ENCODE results near the gene PLEKHA5.

PLEKHA5 gene

GRCh38 chr12:19234981-19235871 is 105.7 kb downstream of the PLEKHA5 start:
- no peak for DNase-seq

- no peak for DNase-seq
Observed at GRCh38 chr12:19236656-19237055, 107.1 kb downstream of the PLEKHA5 start.

GRCh38 chr12:19238540-19238939 is 109.0 kb downstream of the PLEKHA5 start:
- no peak for DNase-seq

GRCh38 chr12:19239102-19239501 is 109.6 kb downstream of the PLEKHA5 start:
- no peak for DNase-seq

- no peak for DNase-seq
Observed at GRCh38 chr12:19239616-19240234, 110.2 kb downstream of the PLEKHA5 start.

- no peak for DNase-seq
Observed at GRCh38 chr12:19242581-19242980, 113.0 kb downstream of the PLEKHA5 start.

- no peak for DNase-seq
Observed at GRCh38 chr12:19243551-19243950, 114.0 kb downstream of the PLEKHA5 start.

GRCh38 chr12:19244312-19244711 is 114.8 kb downstream of the PLEKHA5 start:
- no peak for DNase-seq

GRCh38 chr12:19245106-19245505 is 115.6 kb downstream of the PLEKHA5 start:
- DNase-seq = no peak

GRCh38 chr12:19245666-19246065 is 116.1 kb downstream of the PLEKHA5 start:
- DNase-seq = no peak

GRCh38 chr12:19246933-19247332 is 117.4 kb downstream of the PLEKHA5 start:
- DNase-seq = no peak

- DNase-seq = no peak
Observed at GRCh38 chr12:19248929-19249602, 119.5 kb downstream of the PLEKHA5 start.

GRCh38 chr12:19251481-19252132 is 122.1 kb downstream of the PLEKHA5 start:
- DNase-seq = no peak

GRCh38 chr12:19260135-19260534 is 130.6 kb downstream of the PLEKHA5 start:
- DNase-seq = no peak

- DNase-seq = no peak
Observed at GRCh38 chr12:19261773-19262172, 132.2 kb downstream of the PLEKHA5 start.

- no peak for DNase-seq
Observed at GRCh38 chr12:19263672-19264071, 134.1 kb downstream of the PLEKHA5 start.

GRCh38 chr12:19273482-19274330 is 144.2 kb downstream of the PLEKHA5 start:
- peak; percentile 48 for DNase-seq

- DNase-seq = no peak
Observed at GRCh38 chr12:19276767-19277166, 147.2 kb downstream of the PLEKHA5 start.

- no peak for DNase-seq
Observed at GRCh38 chr12:19277711-19278110, 148.2 kb downstream of the PLEKHA5 start.

GRCh38 chr12:19278407-19278806 is 148.9 kb downstream of the PLEKHA5 start:
- no peak for DNase-seq

- DNase-seq = no peak
Observed at GRCh38 chr12:19282133-19282699, 152.7 kb downstream of the PLEKHA5 start.

- no peak for DNase-seq
Observed at GRCh38 chr12:19284658-19285057, 155.1 kb downstream of the PLEKHA5 start.

Measured in activated CD4-positive, alpha-beta T cell treated with anti-CD3 and anti-CD28 coated beads for 48 hours (primary cell).